H1 (cell line): ENCODE measurements around the gene SCMH1. TPM values are rescaled to one million over a fixed set of nuclear protein-coding genes. Genes with fewer than 3 reads are reported as not detected.

ENCODE experiments used
- CTCF ChIA-PET: fragments of 300-600 bp; sonication (Branson Sonifier 250); formaldehyde crosslinking; loops from one replicate; lab custom pipeline; 2021; ENCODE audit not compliant: partially characterized antibody; lab: Charles Lee
- POLR2A ChIA-PET: fragments of 300-600 bp; sonication (Branson Sonifier 250); formaldehyde crosslinking; loops from one replicate; lab custom pipeline; 2021; ENCODE audit warnings: inconsistent platforms; ENCODE audit not compliant: partially characterized antibody; lab: Charles Lee
- DNase-seq, 2 experiments: peaks; one replicate each; pipeline versions ENCODE4 v3.0.0 to v3.0.0-alpha.2; 2010 to 2022; ENCODE audit warnings: low spot score in 2 of 2, low read depth in 1 of 2, mixed read lengths in 1 of 2
- FAIRE-seq: peaks from 2 replicates; lab custom pipeline; 2011; peaks lifted over from hg19 to GRCh38; lab: Jason Lieb, UNC
- H2AFZ ChIP-seq: 2 replicates; pipeline ENCODE4 v1.8.1; 2012; ENCODE audit warnings: low read length, inconsistent platforms
- H2AK5ac ChIP-seq: 2 replicates; pipeline ENCODE4 v1.6.1; 2013; ENCODE audit warnings: low read depth, low read length
- H2BK120ac ChIP-seq: replicated peaks from 2 replicates; pipeline ENCODE3; 2013; ENCODE audit warnings: low read depth, low read length, inconsistent platforms
- H2BK12ac ChIP-seq: 2 replicates; pipeline ENCODE4 v1.6.1; 2013; ENCODE audit warnings: low read depth, low read length
- H2BK15ac ChIP-seq: 2 replicates; pipeline ENCODE4 v1.6.1; 2013; ENCODE audit warnings: low read length
- H2BK20ac ChIP-seq: 2 replicates; pipeline ENCODE4 v1.6.1; 2013; ENCODE audit warnings: low read length
- H2BK5ac ChIP-seq: 2 replicates; pipeline ENCODE4 v1.6.1; 2013; ENCODE audit warnings: low read depth, low read length
- H3K14ac ChIP-seq: 2 replicates; pipeline ENCODE4 v1.6.1; 2013; ENCODE audit warnings: inconsistent platforms; ENCODE audit not compliant: insufficient read length
- H3K18ac ChIP-seq: 2 replicates; pipeline ENCODE4 v1.6.1; 2013; ENCODE audit warnings: low read length; ENCODE audit errors: extremely low read depth
- H3K23ac ChIP-seq: 2 replicates; pipeline ENCODE4 v1.6.1; 2013; ENCODE audit warnings: inconsistent platforms; ENCODE audit not compliant: insufficient read length
- H3K23me2 ChIP-seq: 2 replicates; pipeline ENCODE4 v1.6.1; 2013; ENCODE audit warnings: low read depth, low read length
- H3K27ac ChIP-seq: 2 replicates; pipeline ENCODE4 v1.6.1; 2011; ENCODE audit warnings: low read depth, low read length, inconsistent platforms
- H3K27me3 ChIP-seq, 4 experiments: replicated peaks in 1 of 4; 1 replicate in 1 of 4; 2 replicates in 3 of 4; pipeline versions ENCODE4 v1.6.1 to v1.8.1; 2011 to 2013; ENCODE audit warnings: low read length in 3 of 4, mild to moderate bottlenecking in 3 of 4, inconsistent platforms in 2 of 4, mixed read lengths in 2 of 4, moderate library complexity in 1 of 4; ENCODE audit not compliant: control insufficient read depth in 3 of 4, insufficient read depth in 3 of 4; ENCODE audit errors: extremely low read depth in 1 of 4
- H3K36me3 ChIP-seq, 4 experiments: 2 replicates each; pipeline versions ENCODE4 v1.6.1 to v1.8.1; 2011 to 2013; ENCODE audit warnings: mild to moderate bottlenecking in 4 of 4, low read length in 3 of 4, moderate library complexity in 2 of 4, control low read depth in 1 of 4, inconsistent platforms in 1 of 4; ENCODE audit not compliant: insufficient read depth in 4 of 4, control insufficient read depth in 2 of 4
- H3K4ac ChIP-seq: replicated peaks from 2 replicates; pipeline ENCODE3; 2013; ENCODE audit warnings: low read length, low read depth, mixed read lengths, inconsistent platforms; ENCODE audit not compliant: insufficient read length
- H3K4me1 ChIP-seq, 4 experiments: replicated peaks in 1 of 4; 1 replicate in 1 of 4; 2 replicates in 3 of 4; pipeline versions ENCODE4 v1.6.1 to v1.8.1; 2011 to 2013; ENCODE audit warnings: low read length in 3 of 4, inconsistent platforms in 2 of 4, mixed read lengths in 1 of 4; ENCODE audit not compliant: insufficient read depth in 4 of 4, control insufficient read depth in 3 of 4
- H3K4me2 ChIP-seq, 2 experiments: 2 replicates each; pipeline versions ENCODE4 v1.6.1 to v1.8.1; 2011 to 2013; ENCODE audit warnings: low read depth in 2 of 2, low read length in 2 of 2, control low read depth in 1 of 2, inconsistent platforms in 1 of 2, mild to moderate bottlenecking in 1 of 2; ENCODE audit not compliant: insufficient read depth in 1 of 2
- H3K4me3 ChIP-seq, 4 experiments: fragments of 200-600, 300-600 bp in 1 of 4; sonication (generic), shearing (Covaris generic), sonication (Bioruptor Twin) in 1 of 4; 2 replicates each; pipeline versions ENCODE4 v1.5.1 to v1.8.1; 2011 to 2016; ENCODE audit warnings: low read length in 4 of 4, low read depth in 3 of 4, control low read depth in 2 of 4, inconsistent platforms in 2 of 4, mild to moderate bottlenecking in 2 of 4, mixed read lengths in 1 of 4, moderate library complexity in 1 of 4; ENCODE audit not compliant: insufficient read depth in 2 of 4; ENCODE audit errors: extremely low read depth in 1 of 4
- H3K56ac ChIP-seq: replicated peaks from 2 replicates; pipeline ENCODE3; 2013; ENCODE audit warnings: low read depth, mild to moderate bottlenecking, mixed read lengths, low read length, inconsistent platforms; ENCODE audit not compliant: insufficient read length
- H3K79me1 ChIP-seq: 2 replicates; pipeline ENCODE4 v1.6.1; 2013; ENCODE audit warnings: low read depth, low read length, control low read depth
- H3K79me2 ChIP-seq, 2 experiments: 2 replicates each; pipeline versions ENCODE4 v1.6.1 to v1.8.1; 2012 to 2013; ENCODE audit warnings: low read length in 2 of 2, mild to moderate bottlenecking in 2 of 2, inconsistent platforms in 1 of 2; ENCODE audit not compliant: insufficient read depth in 2 of 2, control insufficient read depth in 1 of 2
- H3K9ac ChIP-seq, 4 experiments: replicated peaks in 1 of 4; 1 replicate in 1 of 4; 2 replicates in 3 of 4; pipeline versions ENCODE4 v1.6.1 to v1.8.1; 2011 to 2013; ENCODE audit warnings: low read depth in 3 of 4, low read length in 3 of 4, control low read depth in 2 of 4, mild to moderate bottlenecking in 2 of 4, moderate library complexity in 2 of 4, inconsistent platforms in 1 of 4; ENCODE audit errors: extremely low read depth in 1 of 4
- H3K9me3 ChIP-seq, 2 experiments: 2 replicates each; pipeline versions ENCODE4 v1.6.1 to v1.8.1; 2012 to 2013; ENCODE audit warnings: mild to moderate bottlenecking in 2 of 2, moderate library complexity in 2 of 2, control low read depth in 1 of 2, inconsistent platforms in 1 of 2, low read depth in 1 of 2, low read length in 1 of 2, mixed read lengths in 1 of 2; ENCODE audit not compliant: insufficient read depth in 2 of 2
- H4K20me1 ChIP-seq, 2 experiments: replicated peaks in 1 of 2; 2 replicates each; pipeline versions ENCODE3 to v1.8.1; 2011 to 2013; ENCODE audit warnings: inconsistent platforms in 2 of 2, low read length in 2 of 2, mild to moderate bottlenecking in 1 of 2; ENCODE audit not compliant: insufficient read depth in 2 of 2, control insufficient read depth in 1 of 2
- H4K5ac ChIP-seq: 2 replicates; pipeline ENCODE4 v1.6.1; 2013; ENCODE audit warnings: low read length, low read depth, mixed read lengths, inconsistent platforms; ENCODE audit not compliant: insufficient read length
- H4K8ac ChIP-seq: 2 replicates; pipeline ENCODE4 v1.8.0; 2013; ENCODE audit warnings: mild to moderate bottlenecking, moderate library complexity, low read length, inconsistent platforms; ENCODE audit not compliant: insufficient read depth; ENCODE audit errors: extremely low read depth
- H4K91ac ChIP-seq: replicated peaks from 2 replicates; pipeline ENCODE3; 2013; ENCODE audit warnings: low read length, mixed read lengths, inconsistent platforms; ENCODE audit not compliant: insufficient read length
- BACH1 ChIP-seq: IDR thresholded peaks from 2 replicates; pipeline ENCODE4 v1.6.1; 2012; ENCODE audit warnings: low read length, improper control_type of control experiment
- CEBPB ChIP-seq: IDR thresholded peaks from 2 replicates; pipeline ENCODE4 v1.6.1; 2012; ENCODE audit warnings: low read depth, low read length
- CTBP2 ChIP-seq: IDR thresholded peaks from 2 replicates; pipeline ENCODE4 v1.7.0; 2011; ENCODE audit warnings: borderline replicate concordance, mild to moderate bottlenecking, moderate library complexity, mixed read lengths, low read length; ENCODE audit not compliant: insufficient read depth, insufficient read length
- CTCF ChIP-seq, 3 experiments: IDR thresholded peaks; 1 replicate in 2 of 3; 2 replicates in 1 of 3; pipeline versions ENCODE4 v1.5.1 to v1.6.1; 2011; ENCODE audit warnings: low read length in 3 of 3, mild to moderate bottlenecking in 3 of 3, inconsistent platforms in 2 of 3, low read depth in 1 of 3, moderate library complexity in 1 of 3; ENCODE audit not compliant: insufficient read depth in 1 of 3; ENCODE audit errors: control extremely low read depth in 1 of 3
- JUND ChIP-seq: IDR thresholded peaks from 2 replicates; pipeline ENCODE4 v1.6.1; 2011; ENCODE audit warnings: mild to moderate bottlenecking, improper control_type of control experiment, low read length
- NRF1 ChIP-seq: IDR thresholded peaks from 2 replicates; pipeline ENCODE4 v1.6.1; 2011; ENCODE audit warnings: mild to moderate bottlenecking, low read depth, low read length, improper control_type of control experiment
- PHF8 ChIP-seq: fragments of 200-600 bp; sonication (generic); conservative IDR thresholded peaks from 2 replicates; pipeline ENCODE4 v1.7.1; 2012; ENCODE audit warnings: low read depth, mild to moderate bottlenecking, inconsistent platforms, low read length, moderate library complexity
- POLR2A ChIP-seq, 2 experiments: IDR thresholded peaks; 1 replicate in 1 of 2; 2 replicates in 1 of 2; pipeline ENCODE4 v1.6.1; 2011; ENCODE audit warnings: low read depth in 2 of 2, low read length in 2 of 2, mild to moderate bottlenecking in 2 of 2; ENCODE audit errors: control extremely low read depth in 1 of 2
- POU5F1 ChIP-seq: IDR thresholded peaks from 2 replicates; pipeline ENCODE4 v1.6.1; 2011; ENCODE audit warnings: low read depth, mild to moderate bottlenecking, low read length, moderate library complexity
- RFX5 ChIP-seq: IDR thresholded peaks from 2 replicates; pipeline ENCODE4 v1.6.1; 2011; ENCODE audit warnings: low read depth, low read length, improper control_type of control experiment, borderline replicate concordance
- SIRT6 ChIP-seq: IDR thresholded peaks from one replicate; pipeline ENCODE4 v1.7.1; 2012; ENCODE audit warnings: low read length, inconsistent platforms
- TAF1 ChIP-seq: IDR thresholded peaks from 2 replicates; pipeline ENCODE4 v1.6.1; 2011; ENCODE audit warnings: mild to moderate bottlenecking, low read depth, low read length
- TBP ChIP-seq: IDR thresholded peaks from 2 replicates; pipeline ENCODE4 v1.6.1; 2011; ENCODE audit warnings: low read depth, low read length, improper control_type of control experiment
- WGBS, 2 experiments: shearing (Covaris generic) in 1 of 2; methylation state at CpG; one replicate each; pipeline versions ENCODE4 v1.1.6 to v1.1.7; 2013 to 2015; ENCODE audit warnings: low lambda C conversion rate in 2 of 2, mixed read lengths in 2 of 2, inconsistent platforms in 1 of 2, low coverage in 1 of 2, missing lambda C conversion rate in 1 of 2; ENCODE audit not compliant: insufficient replicate concordance in 2 of 2, insufficient coverage in 1 of 2, insufficient read length in 1 of 2; ENCODE audit errors: extremely low coverage in 1 of 2, missing lambda C conversion rate in 1 of 2; 5-methylcytosine and 5-hydroxymethylcytosine counted together
- polyA plus RNA-seq, 7 experiments: library from polyadenylated mRNA; depleted of rRNA in 3 of 7; stranded (reverse) in 5 of 7; unstranded in 2 of 7; fragments of >200 nt in 5 of 7; fragments of 200-250 nt in 2 of 7; gene quantifications; 1 replicate in 5 of 7; 2 replicates in 1 of 7; 4 replicates in 1 of 7; pipeline versions ENCODE4 v1.2.1 to v1.2.3, GENCODE V29; 2011 to 2013; ENCODE audit warnings: missing spikeins in 2 of 7, mixed read lengths in 2 of 7
- total RNA-seq: library from RNA; stranded (reverse); fragmentation: NEBNext Ultra II Directional; extraction: Animal tissue kit (Norgen Biotek cat#: 25700); gene quantifications from 2 replicates; pipeline ENCODE4 v1.2.1, GENCODE V29; 2021

The SCMH1 gene
- total and polyA plus RNA-seq, 2 of the 8 experiments (the other 6 are each of a cell fraction or from before 2014, with no cell fraction given), result 16.6 to 30.7 TPM

GRCh38 chr1:41222496-41222895 lies 19.6 kb downstream of the SCMH1 start:
- Histone ChIP-seq H3K14ac (no peak overlapping the region), H3K4ac (no peak overlapping the region), H2BK5ac (no peak overlapping the region), H4K8ac (no peak overlapping the region), H4K91ac (no peak overlapping the region), H3K36me3 (peaks cover 0 to 9% (median 0%) of the 10 kb centered on the region in 4 experiments; a peak in 1 of 8 replicates), H3K4me1 (peaks cover 0 to 4% (median 0%) of the 10 kb centered on the region in 4 experiments; a peak in 1 of 7 replicates), H2AK5ac (no peak overlapping the region), H2BK120ac (no peak overlapping the region), H3K27me3 (no peaks in the 10 kb centered on the region), H2BK15ac (no peak overlapping the region), H3K79me2 (0 out of 4 replicates have a peak, but pooled peaks cover 0 to 3% of the 10 kb centered on the region in 2 experiments), H3K23me2 (no peaks in the 10 kb centered on the region), H3K23ac (no peak overlapping the region), H4K5ac (no peak overlapping the region), H3K27ac (no peak overlapping the region), H2BK20ac (no peak overlapping the region), H3K18ac (no peak overlapping the region), H3K9me3 (peaks cover 9 to 12% of the 10 kb centered on the region in 2 experiments), H3K56ac (no peak overlapping the region), H2BK12ac (no peak overlapping the region), H3K79me1 (no peaks in the 10 kb centered on the region), H3K4me3 (no peak overlapping the region), H3K4me2 (no peak overlapping the region), H3K9ac (no peak overlapping the region), H4K20me1 (no peaks in the 10 kb centered on the region), H2AFZ (no peak overlapping the region)
- POLR2A ChIA-PET, result no interaction called here
- FAIRE-seq (no peak), DNase-seq (no peak)
- WGBS, 2 experiments, result 88% methylated on average over 2 of the region's 2 CpGs; no CpG with 5 or more reads in 1 of the 2 experiments
- CTCF ChIA-PET, result no interaction called here
- TF ChIP-seq CTBP2 (no peak), CEBPB (no peak), CTCF (IDR thresholded peaks at IDR 0.05; ENCODE audit: control extremely low read depth in 1 of 3, insufficient read depth in 1 of 3, low read depth in 1 of 3, low read length in 3 of 3) (no peak), TBP (no peak), POU5F1 (no peak), NRF1 (no peak), RFX5 (no peak), TAF1 (no peak), SIRT6 (no peak), POLR2A (IDR thresholded peaks at IDR 0.05; ENCODE audit: control extremely low read depth in 1 of 2, low read depth in 2 of 2, low read length in 2 of 2) (no peak), BACH1 (no peak), JUND (no peak), PHF8 (no peak)
